NB4 (cell line): ENCODE data around the gene SENP8.

ENCODE experiments used
- CTCF ChIP-seq: IDR thresholded peaks from one replicate; pipeline ENCODE4 v1.5.1; 2012; ENCODE audit warnings: low read depth, low read length
- MYC ChIP-seq: IDR thresholded peaks from 2 replicates; pipeline ENCODE4 v1.6.1; 2011; ENCODE audit warnings: low read depth, low read length
- POLR2A ChIP-seq: IDR thresholded peaks from 2 replicates; pipeline ENCODE4 v1.6.1; 2011; ENCODE audit warnings: mild to moderate bottlenecking; ENCODE audit not compliant: insufficient read length; ENCODE audit errors: extremely low read depth

- TF ChIP-seq CTCF (no peak), POLR2A (no peak), MYC (no peak)
Measured at GRCh38 chr15:72170691-72171090, 52.5 kb downstream of the SENP8 start.
